Aorta (tissue), 5 donors: Measurements from ENCODE around the gene FAM98C. TPM values are rescaled to one million over a fixed set of nuclear protein-coding genes. Genes with fewer than 3 reads are reported as not detected.

Experiments used
- ATAC-seq: fragments of 200-7000 bp; cut with Tn5 transposase; one replicate; pipeline ENCODE4 v1.9.1; 2022; ENCODE audit warnings: moderate library complexity; ENCODE audit not compliant: low FRiP score
- DNase-seq, 2 donors: peaks; one replicate each; pipeline ENCODE4 v3.0.0-alpha.2; 2020
- H3K27ac ChIP-seq, 2 donors: one replicate each; pipeline ENCODE4 v1.5.1; 2013; ENCODE audit warnings: low read length in 2 of 2, mild to moderate bottlenecking in 2 of 2, moderate library complexity in 2 of 2, control low read depth in 1 of 2, inconsistent platforms in 1 of 2, low read depth in 1 of 2
- H3K27me3 ChIP-seq, 2 donors: one replicate each; pipeline ENCODE4 v1.6.1; 2013; ENCODE audit warnings: control low read depth in 1 of 2, low read length in 1 of 2, mild to moderate bottlenecking in 1 of 2, moderate library complexity in 1 of 2; ENCODE audit not compliant: insufficient read depth in 2 of 2, control insufficient read depth in 1 of 2
- H3K36me3 ChIP-seq, 2 donors: one replicate each; pipeline ENCODE4 v1.6.1; 2013; ENCODE audit warnings: control low read depth in 1 of 2, low read length in 1 of 2, mild to moderate bottlenecking in 1 of 2; ENCODE audit not compliant: insufficient read depth in 2 of 2, control insufficient read depth in 1 of 2
- H3K4me1 ChIP-seq, 2 donors: one replicate each; pipeline ENCODE4 v1.6.1; 2013; ENCODE audit warnings: low read length in 2 of 2, control low read depth in 1 of 2, mild to moderate bottlenecking in 1 of 2, moderate library complexity in 1 of 2; ENCODE audit not compliant: insufficient read depth in 2 of 2, control insufficient read depth in 1 of 2
- H3K4me3 ChIP-seq, 2 donors: one replicate each; pipeline ENCODE4 v1.5.1; 2013; ENCODE audit warnings: low read length in 2 of 2, control low read depth in 1 of 2, mild to moderate bottlenecking in 1 of 2
- H3K9me3 ChIP-seq: one replicate; pipeline ENCODE4 v1.6.1; 2013; ENCODE audit warnings: mild to moderate bottlenecking, low read length; ENCODE audit not compliant: control insufficient read depth
- WGBS, 2 donors: extraction: QIAGEN DNeasy Blood & Tissue Kit; methylation state at CpG; one replicate each; pipeline ENCODE4 v1.1.7; 2013; 5-methylcytosine and 5-hydroxymethylcytosine counted together
- intact Hi-C, 2 donors: fragments of 100-400 bp; cut with DNase I; formaldehyde crosslinking; loops; one replicate each; pipeline versions ENCODE4 v1.14.2 to v1.15.0; 2022
- polyA plus RNA-seq, 2 donors: library from polyadenylated mRNA; stranded (reverse); fragments of 200-250 nt; gene quantifications; one replicate each; pipeline ENCODE4 v1.2.3, GENCODE V29; 2013
- total RNA-seq, 2 donors: library from RNA; stranded (reverse); fragmentation: NEBNext Ultra II Directional; extraction: Animal tissue kit (Norgen Biotek cat#: 25700); gene quantifications; one replicate each; pipeline ENCODE4 v1.2.1, GENCODE V29; 2021
- donor health status: healthy with polysubstance abuse.
- donor health status: Bipolar disorder and iron deficiency.
- donor health status: DM: no; HTN: no; CAD: no.
- donor health status: DM: no; HTN: no; CAD: no.
- donor health status: DM: yes; HTN: yes; CAD: no.

Gene FAM98C
- total and polyA plus RNA-seq, 4 donors: 10.3 to 32.0 (median 17.1) TPM

- Histone ChIP-seq H3K27me3 (no peaks in the 10 kb centered on the region), H3K36me3 (peaks cover 0 to 4% of the 10 kb centered on the region in 2 donors), H3K27ac (no peak overlapping the region), H3K9me3 (no peaks in the 10 kb centered on the region), H3K4me1 (no peaks in the 10 kb centered on the region), H3K4me3 (no peak overlapping the region)
- WGBS, 2 donors: 81 to 85% methylated on average over 30 to 40 of the region's 40 CpGs
- ATAC-seq (no peak), DNase-seq (no peak)
- intact Hi-C loops: loop anchor here in 1 of 2 donors (5.0 kb wide), 2 partner anchors 48 to 133 kb away; partner anchors contain the start of gene CATSPERG
These were observed 17.7 kb upstream of the FAM98C start for GRCh38 chr19:38385057-38385803.

DNA sequence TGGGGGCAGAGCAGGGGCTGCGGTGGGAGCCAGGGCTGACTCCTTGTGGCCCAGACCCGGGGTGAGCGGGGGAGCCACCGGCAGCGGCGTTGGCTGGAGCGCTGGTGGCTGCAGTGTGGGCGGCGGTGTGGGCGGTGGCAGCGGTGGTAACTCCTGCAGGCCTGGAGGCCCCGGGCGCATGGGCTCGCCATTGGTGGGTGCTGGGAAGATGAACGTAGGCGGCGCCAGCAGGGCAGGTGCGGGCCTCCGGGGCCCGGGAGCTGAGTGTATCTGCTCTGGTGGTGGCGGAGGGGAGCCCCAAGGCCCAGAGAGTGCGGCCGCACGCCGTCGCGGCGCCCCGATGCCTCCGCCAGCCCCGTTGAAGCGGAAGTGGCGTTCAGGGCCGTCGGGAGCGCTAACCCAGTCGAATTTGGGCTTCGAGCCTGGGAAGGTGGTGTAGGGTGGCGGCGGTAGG lies 17.1 kb upstream of the FAM98C start:
- Histone ChIP-seq H3K9me3 (no peaks in the 10 kb centered on the region), H3K27me3 (no peaks in the 10 kb centered on the region), H3K4me1 (no peaks in the 10 kb centered on the region), H3K27ac (no peak overlapping the region), H3K4me3 (no peak overlapping the region), H3K36me3 (peaks cover 0 to 4% of the 10 kb centered on the region in 2 donors)
- 73 to 80% methylated on average over 36 to 40 of the region's 40 CpGs for WGBS, 2 donors
- intact Hi-C loops: loop anchor here in 1 of 2 donors (5.0 kb wide), 2 partner anchors 49 to 134 kb away; partner anchors contain the start of gene CATSPERG
- no peak for ATAC-seq
- DNase-seq: no peak

GRCh38 chr19:38386300-38386970 lies 16.5 kb upstream of the FAM98C start:
- no peaks in the 10 kb centered on the region for H3K27me3 ChIP-seq
- no peaks in the 10 kb centered on the region for H3K4me1 ChIP-seq
- WGBS, 2 donors: 69 to 70% methylated on average over 52 to 61 of the region's 61 CpGs
- intact Hi-C loops: loop anchor here in 1 of 2 donors (5.0 kb wide), 2 partner anchors 49 to 134 kb away; partner anchors contain the start of gene CATSPERG
- no peak overlapping the region for H3K4me3 ChIP-seq
- H3K9me3 ChIP-seq: no peaks in the 10 kb centered on the region
- H3K27ac ChIP-seq: no peak overlapping the region
- no peak for DNase-seq
- ATAC-seq: no peak
- peaks cover 0 to 1% of the 10 kb centered on the region in 2 donors for H3K36me3 ChIP-seq

GRCh38 chr19:38386971-38387549 lies 15.8 kb upstream of the FAM98C start:
- no peak for ATAC-seq
- Histone ChIP-seq H3K4me1 (no peaks in the 10 kb centered on the region), H3K9me3 (no peaks in the 10 kb centered on the region), H3K27ac (peak overlapping the region in 1 of 2 donors; percentile 4), H3K36me3 (no peaks in the 10 kb centered on the region), H3K27me3 (no peaks in the 10 kb centered on the region), H3K4me3 (no peak overlapping the region)
- peak; percentile 71 to 84 for DNase-seq
- intact Hi-C loops: loop anchor here in 1 of 2 donors (5.0 kb wide), 2 partner anchors 50 to 135 kb away; partner anchors contain the start of gene CATSPERG
- 12 to 15% methylated on average over 27 to 36 of the region's 36 CpGs for WGBS, 2 donors

DNA sequence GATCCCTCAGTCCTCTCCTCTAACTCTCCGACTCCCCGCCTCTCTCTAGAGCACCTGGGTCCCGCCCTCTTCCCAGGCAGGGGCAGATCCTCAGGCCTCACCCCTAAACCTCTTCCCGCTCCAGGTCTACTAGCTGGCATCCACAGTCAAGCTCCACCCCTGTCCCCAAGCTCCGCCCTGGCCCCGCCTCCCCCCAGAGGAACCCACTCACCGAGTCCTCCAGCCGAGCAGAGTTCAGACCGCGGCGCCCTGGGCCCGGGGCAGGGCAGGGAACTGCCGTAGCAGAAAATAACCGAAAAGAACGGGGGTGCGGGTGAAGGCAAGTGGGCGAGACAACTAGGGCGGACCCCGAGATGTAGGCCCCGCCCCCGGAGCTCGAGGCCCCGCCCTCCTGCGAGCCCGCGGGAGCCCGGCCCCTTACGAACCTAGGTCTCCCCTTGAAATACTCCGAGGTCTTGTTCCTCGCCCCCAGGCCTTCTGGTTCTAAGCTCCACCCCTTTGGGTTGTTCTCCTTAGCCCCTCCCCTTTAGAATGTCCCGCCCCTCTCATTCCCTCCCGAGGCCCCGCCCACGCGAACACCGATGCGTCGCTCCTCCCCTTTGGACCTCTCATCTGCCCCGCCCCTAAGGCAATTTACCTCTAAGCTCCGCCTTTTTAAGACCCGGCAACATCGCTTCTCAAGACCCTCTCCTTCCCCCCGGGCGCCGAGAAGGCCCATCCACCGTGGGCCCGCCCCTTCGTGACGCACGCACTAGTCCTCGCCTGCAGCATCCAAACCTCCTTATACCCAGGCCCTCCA lies 15.1 kb upstream of the FAM98C start, which contains the start of gene GGN:
GGN (minus strand) TSS at position 485 of the 799 bp plus-strand sequence. CDS start 773 bp downstream, outside the sequence.
- Histone ChIP-seq H3K4me3 (peak within 1 kb of the TSS; percentile 45 to 56), H3K36me3 (no peaks in the 10 kb centered on the region), H3K9me3 (no peaks in the 10 kb centered on the region), H3K27ac (peak within 1 kb of the TSS; percentile 20 to 73), H3K4me1 (no peaks in the 10 kb centered on the region), H3K27me3 (no peaks in the 10 kb centered on the region)
- intact Hi-C loops: loop anchor here in 1 of 2 donors (5.0 kb wide), 2 partner anchors 50 to 135 kb away; partner anchors contain the start of gene CATSPERG
- ATAC-seq (peak; percentile 86), DNase-seq (peak; percentile 93 to 95)
- 2% methylated on average over 49 to 51 of the region's 51 CpGs for WGBS, 2 donors

GRCh38 chr19:38388349-38389100 lies 14.4 kb upstream of the FAM98C start, which contains the start of gene SPRED3:
Gene SPRED3 (plus strand): TSS chr19:38388697. CDS start chr19:38390303, 1,606 bp downstream.
- H3K27me3 ChIP-seq: no peaks in the 10 kb centered on the region
- intact Hi-C loops: loop anchor here in 1 of 2 donors (5.0 kb wide), 2 partner anchors 51 to 136 kb away; partner anchors contain the start of gene CATSPERG

GRCh38 chr19:38389101-38389925 lies 13.6 kb upstream of the FAM98C start:
- WGBS, 2 donors: 3% methylated on average over 27 to 28 of the region's 28 CpGs
- no peaks in the 10 kb centered on the region for H3K9me3 ChIP-seq
- no peaks in the 10 kb centered on the region for H3K4me1 ChIP-seq
- H3K36me3 ChIP-seq: no peaks in the 10 kb centered on the region
- peak; percentile 78 to 84 for DNase-seq
- peak overlapping the region; percentile 45 to 56 for H3K4me3 ChIP-seq
- no peaks in the 10 kb centered on the region for H3K27me3 ChIP-seq
- peak overlapping the region; percentile 20 to 73 for H3K27ac ChIP-seq
- intact Hi-C loops: loop anchor here in 1 of 2 donors (5.0 kb wide), 2 partner anchors 52 to 137 kb away; partner anchors contain the start of gene CATSPERG
- ATAC-seq: no peak

More at GRCh38 chr19:38388349-38389100, 14.4 kb upstream of the FAM98C start, which contains the start of gene SPRED3:
- no peaks in the 10 kb centered on the region for H3K4me1 ChIP-seq
- peak within 1 kb of the TSS; percentile 20 to 73 for H3K27ac ChIP-seq
- WGBS, 2 donors: 0% methylated on average over 30 to 46 of the region's 46 CpGs
- DNase-seq (peak; percentile 72 to 87), ATAC-seq (peak; percentile 15)
- H3K9me3 ChIP-seq: no peaks in the 10 kb centered on the region
- H3K36me3 ChIP-seq: no peaks in the 10 kb centered on the region
- peak within 1 kb of the TSS; percentile 45 to 56 for H3K4me3 ChIP-seq
